Right cardiac atrium (tissue), 5 donors: ENCODE data around the gene TMPRSS3. TPM values are rescaled to one million over a fixed set of nuclear protein-coding genes. Genes with fewer than 3 reads are reported as not detected.

Experiments used
- ATAC-seq, 2 donors: fragments of 200-7000 bp; cut with Tn5 transposase; one replicate each; pipeline versions ENCODE4 v1.8.0 to v1.9.1; 2020; ENCODE audit warnings: moderate library complexity in 2 of 2, mild to moderate bottlenecking in 1 of 2
- DNase-seq, 3 donors: peaks; one replicate each; pipeline ENCODE4 v3.0.0-alpha.2; 2020
- H3K27ac ChIP-seq: one replicate; pipeline ENCODE4 v1.5.1; 2013; ENCODE audit warnings: mild to moderate bottlenecking, low read length, control low read depth, moderate library complexity
- H3K27me3 ChIP-seq: one replicate; pipeline ENCODE4 v1.6.1; 2013; ENCODE audit not compliant: control insufficient read depth, insufficient read depth
- H3K4me1 ChIP-seq: one replicate; pipeline ENCODE4 v1.6.1; 2013; ENCODE audit warnings: low read length; ENCODE audit not compliant: control insufficient read depth, insufficient read depth
- H3K4me3 ChIP-seq: one replicate; pipeline ENCODE4 v1.5.1; 2013; ENCODE audit warnings: low read length, control low read depth
- H3K9me3 ChIP-seq: one replicate; pipeline ENCODE4 v1.6.1; 2013; ENCODE audit warnings: low read length; ENCODE audit not compliant: control insufficient read depth
- WGBS: extraction: QIAGEN DNeasy Blood & Tissue Kit; methylation state at CpG from one replicate; pipeline ENCODE4 v1.1.7; 2013; 5-methylcytosine and 5-hydroxymethylcytosine counted together
- intact Hi-C, 4 donors: fragments of 100-400 bp; cut with DNase I; formaldehyde crosslinking; loops; one replicate each; pipeline versions ENCODE4 v1.11.0 to v1.14.0; 2022 to 2023
- polyA plus RNA-seq: library from polyadenylated mRNA; stranded (reverse); fragments of 200-250 nt; gene quantifications from one replicate; pipeline ENCODE4 v1.2.3, GENCODE V29; 2013
- total RNA-seq, 4 donors: library from RNA; stranded (reverse); fragmentation: NEBNext Ultra II Directional; extraction: Animal tissue kit (Norgen Biotek cat#: 25700); gene quantifications; one replicate each; pipeline ENCODE4 v1.2.1, GENCODE V29; 2021
- donor health status: healthy with polysubstance abuse.
- donor health status: DM: no; HTN: yes; CAD: no.
- donor health status: DM: no; HTN: no; CAD: no.
- donor health status: DM: no; HTN: yes; CAD: no; lungs with severe emphysema.
- donor health status: DM: yes; HTN: yes; CAD: no.

The TMPRSS3 gene
- total and polyA plus RNA-seq, 5 donors: not detected

- ATAC-seq: peak in 1 of 2 donors; percentile 25
- no peak overlapping the region for H3K27ac ChIP-seq
- no peaks in the 10 kb centered on the region for H3K27me3 ChIP-seq
- no peak overlapping the region for H3K4me3 ChIP-seq
- no peaks in the 10 kb centered on the region for H3K4me1 ChIP-seq
- DNase-seq: no peak
- intact Hi-C loops: no loop called here
- no peaks in the 10 kb centered on the region for H3K9me3 ChIP-seq
- WGBS: 85% methylated on average over 30 of the region's 30 CpGs
These were observed 48.1 kb downstream of the TMPRSS3 start for GRCh38 chr21:42347601-42348327.

DNA sequence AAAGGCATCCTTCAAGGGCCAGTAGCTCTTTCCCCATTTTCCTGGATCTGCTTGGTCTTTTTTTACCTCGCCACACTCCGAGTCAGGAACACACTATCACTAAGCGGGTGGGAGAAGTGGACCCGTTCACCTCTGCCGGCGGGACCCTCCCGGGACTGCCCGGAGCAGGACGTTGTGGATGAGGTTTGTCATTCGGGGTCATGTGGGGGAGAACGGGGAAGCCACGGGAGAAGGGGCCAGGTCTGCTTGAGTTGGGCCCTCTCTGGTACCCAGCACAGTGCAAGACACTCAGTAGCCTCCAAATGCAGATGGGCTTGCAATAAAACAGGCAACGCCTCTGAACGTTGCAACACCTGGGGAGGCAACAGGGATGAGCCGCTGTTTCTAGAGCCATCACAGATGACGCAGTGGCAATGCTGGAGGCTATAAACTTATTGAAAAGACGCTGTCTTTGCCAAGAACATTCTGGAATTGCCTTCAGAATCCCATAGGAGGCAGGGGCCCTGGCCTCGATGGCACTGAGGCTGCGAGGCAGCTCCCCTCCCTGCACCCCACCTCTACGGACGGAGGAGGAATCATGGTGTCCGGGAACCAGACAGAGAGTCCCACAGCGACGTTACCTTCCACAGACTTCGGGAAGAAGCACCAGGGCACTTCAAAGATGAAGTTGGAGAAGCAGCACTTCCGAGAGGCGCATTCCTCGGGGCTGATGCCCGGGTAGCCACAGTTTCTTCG lies 48.8 kb downstream of the TMPRSS3 start:
- H3K27ac ChIP-seq: no peak overlapping the region
- DNase-seq (no peak), ATAC-seq (no peak)
- H3K27me3 ChIP-seq: no peaks in the 10 kb centered on the region
- 86% methylated on average over 30 of the region's 30 CpGs for WGBS
- no peaks in the 10 kb centered on the region for H3K9me3 ChIP-seq
- no peak overlapping the region for H3K4me3 ChIP-seq
- H3K4me1 ChIP-seq: no peaks in the 10 kb centered on the region
- intact Hi-C loops: no loop called here

- no peaks in the 10 kb centered on the region for H3K27me3 ChIP-seq
- no peaks in the 10 kb centered on the region for H3K9me3 ChIP-seq
- no peak for DNase-seq
- ATAC-seq: no peak
- no peak overlapping the region for H3K4me3 ChIP-seq
- no peak overlapping the region for H3K27ac ChIP-seq
- WGBS: 92% methylated on average over 9 of the region's 9 CpGs
- H3K4me1 ChIP-seq: no peaks in the 10 kb centered on the region
- intact Hi-C loops: no loop called here
These were observed 49.4 kb downstream of the TMPRSS3 start for GRCh38 chr21:42346441-42346840.

GRCh38 chr21:42344631-42345030 lies 51.2 kb downstream of the TMPRSS3 start:
- no peaks in the 10 kb centered on the region for H3K9me3 ChIP-seq
- intact Hi-C loops: no loop called here
- DNase-seq: no peak
- H3K4me1 ChIP-seq: no peaks in the 10 kb centered on the region
- H3K27me3 ChIP-seq: no peaks in the 10 kb centered on the region
- no peak overlapping the region for H3K4me3 ChIP-seq
- no peak for ATAC-seq
- WGBS: 66% methylated on average over 4 of the region's 4 CpGs
- no peak overlapping the region for H3K27ac ChIP-seq

DNA sequence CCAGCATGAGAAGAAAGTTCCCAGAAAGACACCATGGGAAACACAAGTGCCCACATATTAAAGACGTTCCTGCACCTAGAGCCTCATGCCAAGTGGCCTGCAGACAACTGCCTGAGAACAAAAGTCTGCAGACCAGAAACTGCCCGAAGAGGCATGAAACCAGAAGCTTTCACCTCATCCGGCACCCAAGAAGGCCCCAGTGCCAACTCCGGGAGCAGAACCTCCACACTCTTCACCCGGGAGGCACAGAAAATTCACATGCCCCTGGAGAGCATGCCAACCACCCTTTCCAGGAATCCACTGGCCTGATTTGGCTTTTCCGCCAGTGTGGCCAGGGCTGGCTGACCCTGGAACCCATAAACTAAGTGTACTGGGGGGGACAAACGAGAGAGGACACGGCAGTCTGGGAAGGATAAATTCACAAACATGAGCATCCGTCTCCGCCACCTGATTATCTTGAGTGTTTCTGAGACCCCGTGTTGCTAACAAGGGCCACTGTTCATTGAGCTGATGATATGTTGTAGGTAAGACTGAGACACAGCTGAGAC lies 51.8 kb downstream of the TMPRSS3 start:
- no peak for ATAC-seq
- no peaks in the 10 kb centered on the region for H3K4me1 ChIP-seq
- WGBS: 79% methylated on average over 11 of the region's 11 CpGs
- H3K4me3 ChIP-seq: no peak overlapping the region
- H3K27ac ChIP-seq: no peak overlapping the region
- H3K27me3 ChIP-seq: no peaks in the 10 kb centered on the region
- no peaks in the 10 kb centered on the region for H3K9me3 ChIP-seq
- DNase-seq: no peak
- intact Hi-C loops: no loop called here

DNA sequence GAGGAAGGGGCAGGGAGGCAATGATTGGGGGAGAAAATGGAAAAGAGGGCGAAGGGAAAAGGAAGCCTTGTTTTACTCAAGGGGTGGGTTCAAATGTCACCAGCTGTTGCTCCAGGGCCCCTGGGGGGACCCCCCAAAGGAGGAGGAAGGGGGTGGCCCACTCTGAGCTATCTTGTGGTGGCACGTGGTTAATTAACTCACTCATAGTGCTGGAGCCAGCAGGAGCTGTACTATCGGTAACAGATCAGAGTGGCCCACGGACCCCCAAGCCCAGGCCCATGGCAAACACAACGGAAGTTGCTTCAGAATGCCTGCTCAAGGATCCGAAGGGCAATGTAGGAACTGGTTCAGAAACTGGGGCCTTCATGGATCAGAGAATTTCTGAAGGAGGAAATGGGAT lies 52.3 kb downstream of the TMPRSS3 start:
- 83% methylated on average over 6 of the region's 6 CpGs for WGBS
- no peak overlapping the region for H3K4me3 ChIP-seq
- intact Hi-C loops: no loop called here
- H3K27ac ChIP-seq: no peak overlapping the region
- H3K4me1 ChIP-seq: no peaks in the 10 kb centered on the region
- no peaks in the 10 kb centered on the region for H3K27me3 ChIP-seq
- H3K9me3 ChIP-seq: no peaks in the 10 kb centered on the region
- ATAC-seq (no peak), DNase-seq (no peak)

GRCh38 chr21:42343101-42343500 lies 52.8 kb downstream of the TMPRSS3 start:
- 80% methylated on average over 10 of the region's 10 CpGs for WGBS
- Histone ChIP-seq H3K4me3 (no peak overlapping the region), H3K27ac (no peak overlapping the region), H3K27me3 (no peaks in the 10 kb centered on the region), H3K9me3 (no peaks in the 10 kb centered on the region), H3K4me1 (no peaks in the 10 kb centered on the region)
- intact Hi-C loops: no loop called here
- DNase-seq (no peak), ATAC-seq (no peak)

GRCh38 chr21:42341776-42342542 lies 53.9 kb downstream of the TMPRSS3 start:
- intact Hi-C loops: no loop called here
- no peak overlapping the region for H3K27ac ChIP-seq
- no peak for DNase-seq
- H3K9me3 ChIP-seq: no peaks in the 10 kb centered on the region
- WGBS: 80% methylated on average over 15 of the region's 15 CpGs
- ATAC-seq: no peak
- no peaks in the 10 kb centered on the region for H3K27me3 ChIP-seq
- H3K4me1 ChIP-seq: no peaks in the 10 kb centered on the region
- no peak overlapping the region for H3K4me3 ChIP-seq

DNA sequence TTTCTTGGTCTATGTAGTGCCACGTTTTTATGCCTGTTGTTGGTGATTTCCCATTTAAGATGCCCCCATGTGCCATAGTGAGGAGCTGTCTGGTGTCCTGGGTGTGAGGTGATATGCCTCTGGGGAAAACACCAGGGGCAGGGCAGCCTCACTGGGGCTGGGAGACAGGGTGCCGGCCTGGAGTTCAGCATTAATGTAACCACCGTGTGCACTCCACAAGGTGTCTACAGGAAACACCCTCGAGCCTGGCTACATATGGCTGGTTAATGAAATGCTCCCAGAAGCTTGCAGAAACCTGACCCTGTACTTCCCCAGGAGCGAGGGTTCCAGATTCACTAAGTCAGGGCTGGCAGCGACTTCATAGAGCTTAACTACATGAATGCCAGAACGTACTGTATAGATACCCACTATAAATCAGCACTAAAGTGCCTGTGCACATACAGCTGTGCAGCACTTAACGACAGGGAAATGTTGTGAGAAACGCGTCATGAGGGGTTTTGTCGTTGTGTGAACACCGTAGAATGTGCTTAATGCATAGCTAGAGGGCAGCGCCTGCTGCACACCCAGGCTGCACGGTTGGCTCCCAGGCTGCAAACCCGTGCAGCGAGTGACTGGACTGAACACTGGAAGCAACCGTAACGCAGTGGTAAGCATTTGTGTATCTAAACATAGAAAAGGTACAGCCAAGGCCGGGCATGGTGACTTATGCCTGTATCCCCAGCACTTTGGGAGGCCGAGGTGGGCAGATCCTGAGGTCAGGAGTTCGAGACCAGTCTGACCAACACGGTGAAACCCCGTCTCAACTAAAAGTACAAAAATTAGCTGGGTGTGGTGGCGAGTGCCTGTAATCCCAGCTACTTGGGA lies 55.4 kb downstream of the TMPRSS3 start:
- WGBS: 83% methylated on average over 24 of the region's 24 CpGs
- intact Hi-C loops: no loop called here

More for the DNA sequence above, 55.4 kb downstream of the TMPRSS3 start:
- ATAC-seq (no peak), DNase-seq (no peak)
- Histone ChIP-seq H3K27me3 (no peaks in the 10 kb centered on the region), H3K4me3 (no peak overlapping the region), H3K27ac (no peak overlapping the region), H3K9me3 (no peaks in the 10 kb centered on the region), H3K4me1 (no peaks in the 10 kb centered on the region)
